GM19240 (cell line): ENCODE measurements around the gene VWDE.
"Not testable (repeated sequence)": the region's sequence is repeated elsewhere in the genome, so short reads cannot be mapped to it uniquely, and the experiment has no call there.

Experiments
- DNase-seq: peaks from one replicate; pipeline ENCODE4 v3.0.0; 2011; ENCODE audit warnings: low spot score; ENCODE audit not compliant: insufficient read length

Gene VWDE

GRCh38 chr7:12401538-12402364 is 1.9 kb downstream of the VWDE start:
- DNase-seq, result no peak

GRCh38 chr7:12398186-12398585 is 5.5 kb downstream of the VWDE start:
- no peak for DNase-seq

- no peak for DNase-seq
These were observed 6.0 kb downstream of the VWDE start for GRCh38 chr7:12397671-12398070.

- DNase-seq, result not testable (repeated sequence)
These were observed 7.0 kb downstream of the VWDE start for GRCh38 chr7:12396670-12397069.

GRCh38 chr7:12391922-12392615 is 11.6 kb downstream of the VWDE start:
- DNase-seq, result no peak

- DNase-seq, result no peak
These were observed 14.5 kb downstream of the VWDE start for GRCh38 chr7:12389089-12389700.

GRCh38 chr7:12386313-12386740 is 17.3 kb downstream of the VWDE start:
- no peak for DNase-seq

- no peak for DNase-seq
These were observed 18.3 kb downstream of the VWDE start for GRCh38 chr7:12385364-12385786.

- DNase-seq, result no peak
These were observed 20.3 kb downstream of the VWDE start for GRCh38 chr7:12383377-12383776.

- DNase-seq, result no peak
These were observed 25.3 kb downstream of the VWDE start for GRCh38 chr7:12378389-12378788.

- no peak for DNase-seq
These were observed 26.3 kb downstream of the VWDE start for GRCh38 chr7:12377406-12377805.

- DNase-seq, result no peak
These were observed 29.9 kb downstream of the VWDE start for GRCh38 chr7:12373580-12374263.

GRCh38 chr7:12370249-12370648 is 33.4 kb downstream of the VWDE start:
- no peak for DNase-seq

- no peak for DNase-seq
These were observed 33.9 kb downstream of the VWDE start for GRCh38 chr7:12369756-12370155.

GRCh38 chr7:12369072-12369471 is 34.6 kb downstream of the VWDE start:
- no peak for DNase-seq

- no peak for DNase-seq
These were observed 42.7 kb downstream of the VWDE start for GRCh38 chr7:12360948-12361347.

GRCh38 chr7:12358694-12359093 is 45.0 kb downstream of the VWDE start:
- no peak for DNase-seq

GRCh38 chr7:12357508-12357907 is 46.2 kb downstream of the VWDE start:
- DNase-seq, result no peak

GRCh38 chr7:12351843-12352242 is 51.8 kb downstream of the VWDE start:
- no peak for DNase-seq

GRCh38 chr7:12350971-12351370 is 52.7 kb downstream of the VWDE start:
- DNase-seq, result no peak

- no peak for DNase-seq
These were observed 66.6 kb downstream of the VWDE start for GRCh38 chr7:12337095-12337494.
